Peyer's patch (tissue), 4 donors: ENCODE data around the gene TADA2A.

Experiments used
- CTCF ChIP-seq, 6 experiments: fragments of 450-650 bp in 4 of 6; fragments of 200-600 bp in 2 of 6; sonication (generic) in 1 of 6; IDR thresholded peaks; one replicate each; pipeline ENCODE4 v1.5.1; 2017 to 2019; ENCODE audit warnings: antibody characterized with exemption in 6 of 6, mild to moderate bottlenecking in 3 of 6, moderate library complexity in 1 of 6
- POLR2A ChIP-seq, 2 donors: fragments of 450-650 bp; IDR thresholded peaks; one replicate each; pipeline ENCODE4 v1.5.1; 2017; ENCODE audit warnings: antibody characterized with exemption in 2 of 2, mild to moderate bottlenecking in 2 of 2, moderate library complexity in 2 of 2

DNA sequence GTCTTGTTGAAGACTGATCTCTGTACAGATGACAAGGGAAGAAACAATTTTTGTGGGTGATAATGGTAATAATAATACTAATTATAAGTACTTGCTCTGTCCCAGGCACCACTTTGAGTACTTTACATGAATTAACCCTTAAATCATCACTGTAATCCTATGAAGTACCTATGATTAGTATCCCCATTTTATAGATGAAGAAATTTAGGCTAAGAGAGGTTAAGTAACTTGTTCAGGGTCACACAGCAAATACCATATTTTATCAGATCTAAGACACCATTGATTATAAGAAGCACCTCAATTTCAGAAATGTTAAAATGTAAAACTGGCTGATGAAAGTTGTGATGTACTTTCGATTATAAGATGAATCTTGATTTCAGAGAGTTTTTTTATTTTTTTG is 18.6 kb downstream of the TADA2A start:
- TF ChIP-seq CTCF (IDR thresholded peaks at IDR 0.05): no peak
- no peak for TF ChIP-seq POLR2A (IDR thresholded peaks at IDR 0.05)
